GM15510 (cell line): Measurements from ENCODE around the gene GRAMD1A.
A peak's percentile ranks its signal among the peaks of the same experiment; 100 is the strongest.

Source experiments
- POLR2A ChIP-seq: IDR thresholded peaks from 3 replicates; pipeline ENCODE4 v1.6.1; 2011; ENCODE audit warnings: borderline replicate concordance; ENCODE audit not compliant: insufficient read length; ENCODE audit errors: extremely low read depth

GRAMD1A gene

DNA sequence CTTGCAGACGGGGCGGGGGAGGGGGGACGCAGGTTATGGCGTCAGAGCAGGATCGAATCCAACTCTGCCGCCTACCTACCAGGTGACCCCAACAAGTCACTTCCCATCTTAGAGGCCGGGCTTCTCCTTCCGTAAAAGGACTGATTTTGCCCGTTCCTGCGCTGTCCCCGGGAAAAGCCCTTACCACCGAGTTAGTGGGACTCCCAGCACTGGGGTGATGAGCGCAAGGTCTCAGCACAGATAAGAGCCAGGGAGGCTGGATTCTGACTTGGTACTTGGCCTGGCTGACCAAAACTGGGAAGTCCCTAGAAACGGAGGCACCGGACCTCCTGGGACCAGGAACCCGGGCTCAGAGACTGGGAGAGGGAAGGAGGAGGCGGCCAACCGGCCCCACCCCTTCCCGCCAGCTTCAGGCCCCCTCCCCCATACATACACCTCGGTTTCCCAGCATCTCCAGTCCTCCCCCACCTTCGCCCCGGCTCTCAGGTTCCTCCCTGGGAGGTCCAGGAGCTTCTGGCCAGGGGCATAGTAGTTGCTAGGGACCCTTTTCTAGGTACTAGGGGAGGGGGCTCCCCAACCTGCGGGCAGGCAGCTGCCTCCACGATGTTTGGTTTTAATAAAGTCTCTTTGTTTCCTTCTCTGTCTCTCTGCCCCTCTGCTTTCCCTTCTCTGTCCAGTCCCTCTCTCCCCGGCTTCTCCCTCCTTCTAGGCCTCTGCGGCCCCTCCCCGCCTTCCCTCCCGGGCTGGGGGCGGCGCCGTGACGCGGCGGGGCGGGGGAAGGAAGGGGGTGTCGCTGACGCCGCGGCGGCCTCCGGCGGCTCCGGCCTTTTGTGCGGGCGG lies at the start of gene GRAMD1A:
GRAMD1A (plus strand) TSS at position 826 of the 840 bp plus-strand sequence. CDS start 156 bp downstream, outside the sequence.
- peak; percentile 48 for TF ChIP-seq POLR2A

DNA sequence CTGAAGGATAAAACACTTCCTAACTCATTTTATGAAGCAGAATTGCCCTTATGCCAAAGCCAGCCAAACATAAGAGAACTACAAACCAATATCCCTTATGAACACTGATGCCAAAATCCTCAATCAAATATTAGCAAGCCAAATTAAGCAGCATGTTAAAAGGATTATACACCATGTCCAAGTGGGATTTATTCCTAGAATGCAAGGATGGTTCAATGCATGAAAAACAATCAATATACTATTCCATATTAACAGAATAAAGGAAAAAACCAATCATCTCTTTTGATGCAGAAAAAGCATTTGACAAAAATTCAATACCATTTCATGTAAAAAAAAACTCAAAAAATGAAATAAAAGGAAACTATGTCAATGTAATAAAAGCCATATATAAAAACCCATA lies 47.0 kb upstream of the GRAMD1A start:
- TF ChIP-seq POLR2A, result no peak

DNA sequence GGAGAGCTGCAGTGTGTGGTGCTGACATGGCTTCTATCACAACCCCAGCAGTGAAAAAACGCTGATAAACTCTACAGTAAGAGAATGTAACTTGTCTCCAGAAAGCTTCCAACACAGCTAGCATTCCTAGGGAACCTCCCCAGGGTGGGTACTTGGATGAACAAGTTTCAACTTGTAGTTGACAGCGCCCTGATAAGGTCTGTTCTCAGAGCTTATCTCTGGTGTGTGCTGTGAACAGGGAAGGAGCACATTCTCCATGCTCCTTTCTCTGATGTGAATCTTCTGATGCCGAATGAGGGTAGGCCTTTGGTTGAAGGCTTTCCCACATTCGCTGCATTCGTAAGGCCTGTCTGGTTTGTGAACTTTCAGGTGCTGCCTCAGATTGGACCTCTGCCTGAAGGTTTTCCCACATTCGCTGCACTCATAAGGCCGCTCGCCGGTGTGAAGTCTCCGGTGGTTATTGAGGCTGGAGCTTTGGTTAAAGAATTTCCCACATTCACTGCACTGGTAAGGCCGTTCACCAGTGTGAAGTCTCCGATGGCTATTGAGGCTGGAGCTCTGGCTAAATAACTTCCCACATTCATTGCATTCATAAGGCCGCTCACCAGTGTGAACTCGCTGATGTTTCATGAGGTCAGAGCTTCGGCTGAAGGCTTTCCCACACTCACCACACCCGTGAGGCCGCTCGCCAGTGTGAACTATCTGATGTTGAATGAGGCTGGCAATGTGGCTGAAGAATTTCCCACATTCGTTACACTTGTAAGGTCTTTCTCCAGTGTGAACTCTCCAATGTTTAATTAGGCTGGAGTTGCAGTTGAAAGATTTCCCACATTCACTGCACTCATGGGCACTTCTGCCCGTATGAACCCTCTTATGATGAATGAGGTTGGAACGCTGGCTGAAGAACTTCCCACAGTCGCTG lies 42.0 kb upstream of the GRAMD1A start:
- no peak for TF ChIP-seq POLR2A

DNA sequence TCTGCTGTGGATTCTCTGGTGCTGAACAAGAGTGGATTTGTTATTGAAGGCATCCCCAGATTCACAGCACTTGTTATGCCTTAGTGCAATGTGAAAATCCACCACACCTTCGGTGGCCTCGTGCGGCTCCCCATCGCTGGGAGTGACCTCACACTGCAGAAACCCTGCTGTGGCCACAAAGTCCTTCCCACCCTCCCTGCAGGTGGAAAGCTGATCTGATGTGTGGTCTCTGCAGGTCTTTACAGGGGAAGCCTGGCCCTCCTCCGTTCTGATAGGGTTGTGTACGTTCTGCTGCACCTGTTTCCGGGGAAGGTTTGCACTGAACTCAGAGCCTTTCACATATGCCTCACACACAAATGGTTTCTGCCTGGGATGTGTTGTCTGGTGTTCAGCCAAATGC lies 41.1 kb upstream of the GRAMD1A start:
- no peak for TF ChIP-seq POLR2A

DNA sequence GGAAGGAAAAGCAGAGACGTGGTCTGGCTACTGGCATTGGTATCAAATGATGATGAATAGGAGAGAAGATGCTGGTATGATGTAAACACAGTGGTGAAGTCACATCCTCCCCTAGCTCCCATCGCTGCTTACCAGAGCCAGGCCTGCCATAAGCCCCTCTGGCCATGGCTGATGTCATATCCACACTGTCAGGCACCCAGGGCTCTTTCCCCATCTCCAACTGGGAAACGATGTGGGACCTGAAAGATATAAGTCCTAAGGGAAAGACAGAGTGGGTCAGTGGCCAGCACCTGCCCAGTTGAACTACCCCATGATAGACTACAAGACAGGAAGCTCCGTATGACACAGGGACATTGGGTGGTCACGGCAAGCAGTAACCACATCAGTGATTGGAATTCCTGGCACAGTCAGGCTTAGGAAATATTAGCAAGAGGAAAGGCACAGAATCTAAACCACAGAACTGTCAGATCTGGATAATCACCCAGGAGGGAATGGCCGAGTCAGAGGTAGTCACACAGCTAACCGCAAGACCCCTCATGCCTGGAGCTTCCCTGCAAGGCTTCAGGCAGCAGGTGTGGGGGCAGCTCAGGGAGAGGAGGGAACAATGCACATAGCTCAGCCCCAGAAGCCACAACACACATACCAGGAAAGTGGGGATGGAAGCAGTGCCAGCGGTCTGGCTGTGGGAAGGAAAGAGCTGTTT lies 39.9 kb upstream of the GRAMD1A start:
- TF ChIP-seq POLR2A, result no peak

DNA sequence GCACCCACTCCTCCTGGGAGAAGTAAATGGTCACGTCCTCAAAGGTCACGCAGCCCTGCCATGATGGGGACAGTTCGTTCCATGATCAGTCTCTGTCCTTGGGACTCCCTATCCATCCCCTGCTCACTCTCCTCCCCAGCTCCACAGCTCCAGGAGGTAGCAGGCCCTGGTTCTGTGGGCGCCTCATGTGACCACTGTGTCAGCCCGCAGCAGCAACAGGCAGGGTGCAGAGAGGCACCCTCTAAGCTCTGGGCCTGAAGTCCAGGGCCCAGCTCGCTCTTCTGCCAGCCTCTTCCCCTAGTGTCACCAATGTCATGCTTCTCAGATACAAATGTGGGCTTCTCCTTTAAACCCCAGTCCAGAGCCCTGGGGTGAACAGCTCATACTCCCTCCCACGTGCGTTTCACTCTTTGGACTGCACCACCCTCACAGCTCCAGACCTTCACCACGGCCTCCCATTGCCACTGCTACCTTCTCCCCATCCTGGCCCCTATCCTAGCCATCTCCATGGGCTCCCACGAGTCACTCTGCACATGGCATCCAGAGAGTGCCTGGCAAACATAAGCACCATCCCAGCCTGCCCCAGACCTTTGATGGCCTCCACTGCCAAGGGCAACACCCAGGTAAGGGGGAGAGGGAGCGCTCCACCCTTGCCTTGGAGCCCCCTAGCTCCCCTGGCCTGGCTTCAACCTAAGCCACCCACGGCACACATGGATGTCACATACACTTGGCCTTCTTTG lies 39.0 kb upstream of the GRAMD1A start:
- no peak for TF ChIP-seq POLR2A

DNA sequence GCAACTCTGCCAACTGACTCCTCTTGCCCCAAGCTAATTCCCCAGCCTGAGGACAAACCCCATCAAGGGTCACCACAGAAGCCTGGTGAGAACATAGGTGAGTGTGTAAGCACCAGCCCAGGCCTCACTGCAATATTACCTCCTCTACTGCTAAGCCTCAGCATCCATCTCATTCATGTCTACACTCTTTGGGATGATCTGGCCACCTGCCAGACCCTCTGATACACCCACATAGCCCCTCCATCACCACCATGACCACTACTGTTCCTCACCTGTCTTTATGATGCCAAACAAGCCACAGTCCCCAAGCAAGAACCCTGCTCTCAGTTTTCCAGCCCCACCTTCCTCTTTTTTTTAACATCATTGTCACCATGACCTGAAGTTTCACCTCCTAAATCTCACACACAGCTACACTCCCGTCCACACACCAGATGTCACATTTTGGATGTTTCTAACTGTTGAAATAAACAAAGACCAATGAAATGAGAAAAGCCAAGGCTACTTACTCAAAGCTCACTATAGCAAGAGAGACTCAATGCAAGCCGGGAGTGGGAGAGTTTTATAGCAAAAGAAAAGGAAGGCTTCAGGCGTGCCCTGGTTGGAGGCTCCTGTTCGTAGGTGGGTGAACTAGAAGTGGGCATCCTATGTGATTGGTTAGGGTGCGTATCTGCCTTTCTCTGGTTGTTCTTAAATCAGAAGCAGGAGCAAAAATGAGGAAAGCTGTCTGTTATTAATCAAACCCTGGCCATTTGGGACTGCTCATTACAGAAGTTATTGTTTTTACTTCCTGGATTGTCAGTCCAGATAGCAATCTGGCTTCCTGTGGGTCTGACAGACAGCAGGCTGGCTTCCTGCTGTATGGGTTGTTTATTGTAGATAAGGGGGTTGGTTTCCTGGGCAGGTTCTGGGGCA lies 38.1 kb upstream of the GRAMD1A start:
- no peak for TF ChIP-seq POLR2A

DNA sequence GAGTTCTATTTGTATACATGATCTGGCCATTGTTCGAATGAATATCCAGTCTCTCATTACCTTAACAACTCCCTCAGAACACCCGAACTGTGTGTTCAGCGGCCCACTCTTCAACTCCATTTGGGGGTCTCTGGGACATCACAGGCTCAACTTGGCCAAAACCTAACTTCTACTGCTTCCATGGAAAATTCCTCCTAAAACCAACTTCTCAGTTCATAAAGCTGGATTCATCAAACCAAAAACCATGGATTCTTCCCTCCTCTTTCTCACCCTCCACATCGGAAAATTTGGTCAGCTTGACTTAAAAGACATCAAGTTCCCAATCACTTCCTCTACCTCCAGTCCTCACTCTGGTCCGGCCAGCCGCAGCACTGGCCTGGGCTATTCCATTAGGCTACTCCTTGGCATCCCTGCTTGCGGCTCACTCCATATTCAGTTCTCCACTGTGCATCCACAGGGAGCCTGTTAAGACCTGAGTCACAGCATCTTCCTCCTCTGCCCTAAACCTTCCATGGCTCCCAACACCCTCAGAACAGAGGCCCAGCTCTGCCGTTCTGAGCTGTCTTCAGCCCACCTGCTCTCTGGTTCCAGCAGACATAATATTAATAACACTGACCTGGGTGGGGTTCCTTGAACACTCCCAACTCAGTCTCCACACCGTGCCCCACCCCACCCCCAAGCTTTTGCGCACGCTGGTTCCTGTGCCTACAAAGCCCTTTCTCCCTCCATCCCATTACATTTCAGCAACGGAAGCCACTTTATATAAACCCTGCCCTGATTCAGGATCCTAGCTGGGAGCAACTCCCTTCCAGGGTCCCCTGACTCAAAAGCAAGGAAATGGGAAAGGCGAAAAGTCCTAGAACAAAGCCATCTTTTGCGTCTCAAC lies 37.2 kb upstream of the GRAMD1A start:
- TF ChIP-seq POLR2A, result no peak

DNA sequence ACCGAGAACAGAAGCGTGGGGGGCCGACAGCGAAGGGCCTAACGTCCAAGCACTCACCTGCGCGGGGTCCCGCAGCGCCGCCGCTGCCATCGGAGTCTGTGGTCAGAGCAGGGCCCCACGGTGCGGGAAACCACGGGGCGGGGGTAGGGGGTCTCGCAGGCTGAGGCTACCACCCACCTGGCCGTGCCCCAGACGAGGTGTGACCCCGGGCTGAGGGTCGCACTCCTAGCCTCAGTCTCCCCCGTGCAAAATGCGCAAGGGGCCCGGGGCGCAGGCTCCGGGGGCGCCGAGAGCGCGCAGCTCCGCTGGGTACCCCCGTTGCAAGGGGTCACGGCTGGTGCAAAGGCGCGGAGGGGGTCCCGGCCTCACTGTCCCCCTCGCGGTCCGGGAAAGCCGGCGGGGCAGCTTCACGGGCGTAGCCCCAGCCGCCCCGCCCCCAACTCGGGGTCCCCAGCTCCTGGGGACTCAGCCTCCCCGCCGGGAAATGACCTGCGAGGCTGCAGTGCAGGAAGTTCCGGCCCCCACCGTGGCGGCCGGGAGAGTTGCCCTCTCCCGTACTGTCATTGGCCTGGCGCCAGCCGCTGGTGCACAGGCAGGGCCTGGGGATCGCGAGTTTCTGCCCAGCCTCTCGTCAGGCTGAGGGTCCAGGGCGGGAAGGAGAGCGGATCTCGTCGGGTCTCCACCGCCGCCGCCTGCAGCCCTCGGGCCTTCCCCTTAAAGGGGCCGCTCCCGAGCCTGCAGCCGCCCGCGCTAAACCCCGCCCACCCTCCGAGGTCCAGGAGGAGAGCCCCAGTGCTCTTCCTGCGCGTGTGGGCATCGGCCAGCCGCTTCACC lies 36.3 kb upstream of the GRAMD1A start, which contains the start of gene ZNF792:
ZNF792 (minus strand) TSS at position 657 of the 834 bp plus-strand sequence; CDS start at position 90, 567 bp downstream.
- TF ChIP-seq POLR2A, result peak; percentile 53

DNA sequence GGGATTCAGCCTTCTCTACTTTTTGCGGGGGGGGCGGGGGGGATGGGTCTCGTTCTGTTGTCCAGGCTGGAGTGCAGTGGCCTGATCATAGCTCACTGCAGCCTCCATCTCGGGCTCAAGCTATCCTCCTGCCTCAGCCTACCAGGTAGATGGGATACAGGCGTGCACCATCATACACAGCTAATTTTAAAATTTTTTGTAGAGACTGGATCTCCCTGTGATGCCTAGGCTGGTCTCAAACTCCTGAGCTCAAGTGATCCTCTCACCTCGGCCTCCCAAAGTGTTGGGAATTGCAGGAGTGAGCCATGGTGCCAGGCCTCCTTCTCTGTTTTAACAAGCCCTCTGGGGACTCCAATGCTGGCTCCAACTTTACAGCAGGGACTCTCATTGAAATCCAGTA lies 35.5 kb upstream of the GRAMD1A start:
- no peak for TF ChIP-seq POLR2A

DNA sequence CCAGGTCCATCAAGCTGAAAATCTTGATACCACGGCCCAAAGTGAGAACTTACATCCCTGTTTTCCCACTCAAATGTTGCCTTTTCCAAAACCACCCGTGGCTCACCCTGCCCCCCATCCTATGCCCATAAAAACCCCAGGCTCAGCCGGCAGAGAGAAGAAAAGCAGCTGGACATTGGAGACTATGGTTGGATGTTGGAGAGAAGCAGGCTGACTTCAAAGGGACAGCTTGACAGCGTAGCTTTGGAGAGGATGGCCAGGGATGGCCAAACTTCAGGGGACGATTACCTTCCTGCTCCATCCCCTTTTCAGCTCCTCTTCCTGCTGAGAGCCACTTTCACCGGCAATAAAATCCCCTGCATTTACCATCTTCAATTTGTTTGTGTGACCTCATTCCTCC lies 32.6 kb upstream of the GRAMD1A start:
- no peak for TF ChIP-seq POLR2A
